Renal pelvis (tissue), 4 donors: ENCODE results near the gene CCDC97. TPM values are rescaled to one million over a fixed set of nuclear protein-coding genes. Genes with fewer than 3 reads are reported as not detected.

ENCODE experiments used
- DNase-seq: peaks from one replicate; pipeline ENCODE4 v3.0.0-alpha.2; 2013
- polyA plus RNA-seq, 3 donors: library from polyadenylated mRNA; unstranded; fragments of 120-200 nt; gene quantifications; one replicate each; pipeline ENCODE4 v1.2.1, GENCODE V29; 2013; ENCODE audit not compliant: insufficient read length in 3 of 3

Gene CCDC97
- polyA plus RNA-seq, 3 donors = 35.4 to 40.4 (median 35.6) TPM

DNA sequence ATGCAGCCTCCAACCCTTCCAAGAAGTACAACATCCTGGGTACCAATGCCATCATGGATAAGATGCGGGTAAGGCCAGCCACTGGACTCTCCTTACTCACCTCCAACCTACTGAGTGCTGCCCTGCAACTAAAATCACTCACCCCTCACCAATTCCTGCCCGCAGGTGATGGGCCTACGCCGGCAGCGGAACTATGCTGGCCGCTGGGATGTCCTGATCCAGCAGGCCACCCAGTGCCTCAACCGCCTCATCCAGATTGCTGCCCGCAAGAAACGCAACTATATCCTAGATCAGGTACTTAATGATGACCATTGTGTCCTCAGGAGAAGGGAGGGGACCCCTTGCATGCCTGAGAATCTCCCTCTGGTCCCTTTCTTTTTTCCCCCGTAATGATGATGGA is 15.6 kb upstream of the CCDC97 start:
- DNase-seq = no peak

DNA sequence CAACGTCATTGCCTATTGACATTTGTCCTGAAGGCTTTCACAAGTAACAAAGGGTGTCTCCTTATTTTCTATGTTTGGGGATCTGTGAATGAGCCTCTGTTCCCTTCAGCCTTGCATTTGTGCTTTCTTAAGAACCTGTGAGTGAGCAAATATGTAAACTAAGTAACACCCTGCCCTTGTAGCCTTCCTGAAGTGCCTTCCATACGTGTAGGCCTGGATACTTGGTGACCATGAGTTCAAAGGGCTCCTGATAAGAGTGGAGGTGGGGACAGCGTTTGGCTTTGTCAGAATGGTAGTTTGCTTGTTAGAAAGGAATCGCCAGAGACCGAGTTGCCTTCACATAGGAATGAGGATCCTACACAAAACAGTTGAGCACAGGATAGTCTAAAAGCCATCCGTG is 14.5 kb upstream of the CCDC97 start:
- no peak for DNase-seq

DNA sequence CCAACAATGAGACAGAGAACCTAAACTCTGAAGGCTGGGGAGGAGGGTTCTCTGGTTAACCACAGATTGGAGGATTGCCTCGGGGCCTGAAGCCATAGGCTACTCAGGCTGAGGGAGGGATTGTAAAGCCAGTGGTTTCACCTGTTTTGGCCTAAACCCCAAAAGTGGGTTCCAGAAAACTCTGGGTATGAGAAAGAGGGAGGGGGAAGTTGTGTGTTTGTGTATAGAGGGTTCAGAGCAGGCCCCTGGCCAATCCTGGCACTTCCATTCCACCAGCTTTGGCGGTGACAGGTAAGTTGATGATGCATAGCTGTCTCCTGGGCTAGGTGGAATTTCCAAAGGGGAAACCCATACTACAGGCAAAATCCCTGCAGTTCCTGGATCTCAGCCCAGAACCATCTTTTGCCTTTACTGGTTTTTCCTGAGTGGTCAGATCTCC is 13.5 kb upstream of the CCDC97 start:
- DNase-seq = no peak

DNA sequence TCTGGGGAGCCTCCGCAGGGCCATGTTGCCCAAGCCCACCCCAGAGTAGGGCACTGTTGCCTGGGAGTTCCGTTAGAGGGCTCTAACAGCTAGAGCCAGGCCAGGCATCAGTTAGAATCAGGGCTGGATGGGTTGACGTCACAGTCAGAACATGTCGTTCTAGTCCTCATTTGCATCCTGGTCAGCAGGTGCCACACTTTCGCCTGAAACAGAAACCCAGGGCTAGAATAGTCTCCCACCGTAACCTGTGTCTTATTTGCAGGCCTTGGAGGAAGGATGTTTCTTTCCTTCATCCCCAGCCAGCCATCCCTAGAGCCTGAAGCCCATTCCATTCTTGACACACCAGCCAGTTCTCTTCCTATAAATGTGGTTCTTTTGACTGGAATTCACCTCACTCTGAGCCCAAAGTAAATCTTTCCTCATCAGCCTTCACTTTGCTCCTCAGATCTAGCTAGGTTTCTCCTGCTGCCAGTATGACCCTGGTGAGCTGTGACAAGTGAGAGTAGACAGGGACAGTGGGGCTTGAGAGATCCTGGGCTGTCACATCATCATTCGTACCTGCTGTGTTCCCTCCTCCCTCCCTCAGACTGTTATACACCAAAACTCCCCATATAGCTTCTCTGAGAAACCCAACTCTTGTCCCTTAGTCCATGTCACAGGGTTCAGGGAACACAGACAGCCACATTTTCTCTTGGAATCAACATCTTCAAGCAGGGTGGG is 12.2 kb upstream of the CCDC97 start:
- DNase-seq = no peak

DNA sequence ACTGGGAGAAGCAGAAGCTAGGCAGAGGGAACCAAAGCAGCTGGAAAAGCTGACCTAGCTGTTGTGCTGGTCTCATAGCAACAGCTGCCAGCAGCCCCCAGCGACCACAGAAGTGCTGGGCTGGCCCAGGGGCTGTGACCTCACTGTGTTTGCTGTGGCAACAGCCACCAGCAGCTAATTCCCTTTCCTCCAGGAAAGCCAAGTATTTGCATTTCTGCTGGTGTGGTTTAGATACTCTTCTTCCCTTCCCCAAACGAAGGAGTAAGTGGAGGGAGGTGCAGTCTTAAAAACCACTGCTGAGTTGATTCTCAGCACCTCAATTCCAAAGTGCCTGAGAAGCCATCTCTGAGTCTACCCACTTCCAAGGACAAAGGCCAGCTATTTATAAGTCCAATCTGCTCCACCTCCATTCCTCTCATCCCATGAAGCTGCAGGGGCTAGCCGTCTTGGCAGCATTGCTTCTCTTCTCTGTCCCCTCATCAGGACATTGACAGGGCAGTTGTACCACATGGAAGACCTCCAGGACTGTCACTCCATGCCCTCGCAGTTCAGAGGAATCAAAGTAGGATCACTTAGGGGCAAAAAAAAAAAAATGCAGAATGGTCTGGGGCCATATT is 11.5 kb upstream of the CCDC97 start:
- DNase-seq = no peak

DNA sequence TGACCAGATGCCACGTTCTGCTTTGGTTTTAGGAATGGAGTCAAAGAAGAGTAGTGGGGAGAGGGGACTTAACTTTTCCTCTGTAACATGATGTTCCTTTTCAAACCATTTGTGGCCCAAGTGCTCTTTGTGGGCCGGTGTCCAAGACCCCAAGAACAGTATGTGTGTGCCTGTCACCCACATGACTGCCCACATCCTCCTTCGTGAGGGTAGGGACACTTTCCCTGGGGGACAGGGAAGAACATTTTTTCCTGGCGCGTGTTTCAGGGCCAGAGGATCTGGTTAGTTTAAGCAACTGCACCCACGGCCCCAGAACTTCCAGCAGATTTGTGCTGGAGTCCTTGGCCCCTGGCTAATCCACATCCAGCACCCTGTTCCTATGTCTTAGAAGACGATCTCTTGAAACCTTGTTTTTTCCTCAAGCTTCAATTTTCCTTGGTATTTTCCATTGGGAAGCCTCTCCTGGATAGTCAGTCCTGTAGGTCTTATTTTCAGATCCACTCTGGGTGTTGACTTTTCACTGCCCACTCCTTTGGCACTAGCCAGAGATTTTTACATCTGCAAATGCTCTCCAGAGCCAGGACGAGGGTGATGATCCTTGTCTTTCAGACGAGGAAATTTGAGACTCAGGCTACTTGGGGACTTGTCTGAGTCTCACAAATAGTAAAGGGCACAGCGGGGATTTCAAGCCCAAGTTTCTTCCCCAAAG is 10.8 kb upstream of the CCDC97 start:
- no peak for DNase-seq

DNA sequence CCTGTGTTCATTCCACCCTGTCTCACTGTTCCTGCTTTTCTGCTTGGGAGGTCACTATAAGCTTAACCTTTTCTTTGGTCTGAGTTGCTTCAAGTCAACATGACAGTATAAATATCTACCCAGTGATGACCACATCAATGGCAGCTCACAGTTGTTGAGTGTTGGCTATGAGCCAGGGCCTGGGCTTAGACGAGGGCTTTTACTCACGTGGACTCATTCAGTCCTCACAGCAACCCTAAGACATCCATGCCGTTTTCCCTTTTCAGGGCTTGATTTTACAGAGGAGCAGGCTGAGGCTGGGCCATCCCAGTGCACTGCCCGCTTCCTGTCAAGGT is 10.2 kb upstream of the CCDC97 start:
- DNase-seq = no peak

DNA sequence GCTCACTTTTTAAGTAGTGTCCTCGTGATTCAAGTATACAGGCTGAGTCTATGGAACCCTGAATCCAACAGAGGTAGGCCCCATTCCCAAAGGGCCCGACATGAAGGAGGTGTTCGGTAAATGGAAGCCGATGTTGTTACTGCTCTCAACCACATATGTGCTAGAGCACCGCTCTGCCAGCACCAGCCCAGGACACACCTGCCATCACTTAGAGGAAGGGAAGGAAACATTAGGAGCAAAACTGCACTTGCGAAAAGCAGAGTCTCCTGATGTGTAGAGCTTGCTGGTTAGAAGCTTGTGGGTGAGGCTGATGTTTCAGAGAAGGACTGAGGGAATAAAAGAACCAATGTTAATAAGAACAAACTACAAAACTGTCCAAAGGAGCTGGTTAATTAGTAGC is 9.4 kb upstream of the CCDC97 start:
- DNase-seq = no peak

DNA sequence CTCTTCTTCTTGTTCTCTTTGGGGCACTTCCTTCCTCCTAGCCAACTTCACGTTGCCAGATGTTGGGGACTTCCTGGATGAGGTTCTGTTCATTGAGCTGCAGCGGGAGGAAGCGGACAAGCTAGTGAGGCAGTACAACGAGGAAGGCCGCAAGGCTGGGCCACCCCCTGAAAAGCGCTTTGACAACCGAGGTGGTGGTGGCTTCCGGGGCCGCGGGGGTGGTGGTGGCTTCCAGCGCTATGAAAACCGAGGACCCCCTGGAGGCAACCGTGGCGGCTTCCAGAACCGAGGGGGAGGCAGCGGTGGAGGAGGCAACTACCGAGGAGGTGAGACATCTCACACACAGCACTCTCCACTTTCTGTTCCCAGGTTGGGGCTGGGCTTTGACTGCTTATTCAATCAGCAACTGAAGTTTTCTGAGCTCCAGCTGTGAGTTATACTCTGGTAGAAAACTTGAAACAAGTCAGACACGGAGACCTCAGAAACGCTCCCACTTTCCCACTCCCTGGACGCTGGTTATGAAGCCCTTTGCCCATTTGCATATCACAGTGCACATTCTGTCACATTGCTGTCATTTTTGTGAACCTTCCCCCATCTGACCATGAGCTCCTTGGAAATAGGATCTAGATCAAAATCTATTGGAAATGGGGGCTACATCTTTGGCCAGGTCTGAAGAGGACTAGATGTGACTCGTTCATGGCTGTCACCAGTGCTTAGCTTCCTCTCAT is 7.2 kb upstream of the CCDC97 start:
- DNase-seq = no peak

DNA sequence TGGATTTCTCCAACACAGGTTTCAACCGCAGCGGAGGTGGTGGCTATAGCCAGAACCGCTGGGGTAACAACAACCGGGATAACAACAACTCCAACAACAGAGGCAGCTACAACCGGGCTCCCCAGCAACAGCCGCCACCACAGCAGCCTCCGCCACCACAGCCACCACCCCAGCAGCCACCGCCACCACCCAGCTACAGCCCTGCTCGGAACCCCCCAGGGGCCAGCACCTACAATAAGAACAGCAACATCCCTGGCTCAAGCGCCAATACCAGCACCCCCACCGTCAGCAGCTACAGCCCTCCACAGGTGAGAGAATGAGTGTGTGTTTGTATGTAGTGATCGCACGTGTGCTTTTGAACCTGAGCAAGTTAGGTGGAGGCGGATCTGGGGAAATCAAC is 6.0 kb upstream of the CCDC97 start:
- no peak for DNase-seq

DNA sequence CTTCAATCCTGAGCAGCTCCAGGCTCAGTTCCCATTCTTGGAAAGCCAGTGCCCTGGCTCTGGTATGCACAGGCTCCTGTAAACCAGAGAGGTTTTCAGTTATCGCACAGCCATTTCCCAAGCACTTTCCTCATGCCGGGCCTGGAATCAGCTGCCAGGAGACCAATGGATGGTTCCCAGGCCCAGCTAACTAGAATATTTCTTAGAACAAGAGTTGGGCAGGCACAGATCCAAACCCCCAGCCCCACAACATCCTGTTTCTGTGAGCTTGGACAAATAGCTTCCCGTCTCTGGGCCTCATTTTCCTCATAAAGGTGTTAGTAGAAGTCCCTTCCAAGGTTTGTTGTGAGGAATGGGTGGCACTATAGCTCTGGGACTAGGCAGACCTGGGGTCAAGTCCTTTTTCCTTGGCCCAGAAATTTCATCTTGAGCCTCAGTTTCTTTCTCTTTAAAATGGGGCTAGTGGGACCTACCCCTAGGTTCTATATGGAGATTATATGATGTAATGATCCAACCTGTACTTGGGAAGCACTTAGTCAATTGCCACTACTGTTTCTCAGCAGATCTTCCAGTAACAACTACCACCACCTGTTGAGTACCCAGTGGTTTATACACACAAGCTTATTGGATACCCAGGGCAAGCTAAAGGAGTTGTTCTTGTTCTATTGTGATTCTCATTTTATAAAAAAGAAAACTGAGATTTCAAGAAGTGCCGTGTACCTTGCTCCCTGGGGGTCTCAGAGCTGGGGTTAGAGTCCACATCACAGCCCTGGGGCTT is 5.1 kb upstream of the CCDC97 start:
- no peak for DNase-seq

DNA sequence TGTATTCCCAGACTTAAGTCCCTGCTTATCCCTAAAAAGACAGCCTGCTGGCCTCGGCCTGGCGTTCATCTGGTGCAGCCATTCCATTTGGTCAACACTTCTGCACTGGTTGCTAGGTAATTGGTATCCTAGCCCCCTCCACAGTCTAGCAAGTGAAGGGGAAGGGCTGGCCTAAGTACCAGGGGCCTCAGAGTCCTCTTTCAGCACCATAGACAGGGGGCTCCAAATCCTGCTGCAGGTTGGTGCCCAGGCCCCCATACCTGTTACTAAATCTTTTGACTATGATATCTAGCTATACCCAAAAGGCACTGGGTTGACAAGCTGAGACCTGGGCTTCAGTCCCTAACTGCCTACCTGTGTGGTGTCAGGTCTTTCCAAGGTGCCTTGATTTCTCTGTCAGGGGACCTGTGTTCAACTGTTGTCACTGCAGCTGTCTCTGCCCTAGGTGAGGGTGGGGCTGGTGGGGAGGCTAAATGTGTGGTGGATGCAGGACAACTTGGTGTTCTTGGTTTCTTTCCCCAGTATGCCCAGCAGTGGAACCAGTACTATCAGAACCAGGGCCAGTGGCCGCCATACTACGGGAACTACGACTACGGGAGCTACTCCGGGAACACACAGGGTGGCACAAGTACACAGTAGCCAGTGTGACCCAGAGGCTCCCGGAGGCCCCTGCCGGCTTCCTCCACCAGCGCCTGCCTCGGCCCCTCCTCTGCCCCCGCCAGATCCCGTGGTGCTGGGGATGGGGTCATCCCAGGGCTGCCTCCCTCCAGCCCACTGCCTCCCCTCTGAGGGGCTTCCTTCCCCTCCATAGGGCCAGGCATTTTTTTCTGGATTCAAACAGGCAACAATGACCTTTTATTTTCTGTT is 3.8 kb upstream of the CCDC97 start:
- no peak for DNase-seq

DNA sequence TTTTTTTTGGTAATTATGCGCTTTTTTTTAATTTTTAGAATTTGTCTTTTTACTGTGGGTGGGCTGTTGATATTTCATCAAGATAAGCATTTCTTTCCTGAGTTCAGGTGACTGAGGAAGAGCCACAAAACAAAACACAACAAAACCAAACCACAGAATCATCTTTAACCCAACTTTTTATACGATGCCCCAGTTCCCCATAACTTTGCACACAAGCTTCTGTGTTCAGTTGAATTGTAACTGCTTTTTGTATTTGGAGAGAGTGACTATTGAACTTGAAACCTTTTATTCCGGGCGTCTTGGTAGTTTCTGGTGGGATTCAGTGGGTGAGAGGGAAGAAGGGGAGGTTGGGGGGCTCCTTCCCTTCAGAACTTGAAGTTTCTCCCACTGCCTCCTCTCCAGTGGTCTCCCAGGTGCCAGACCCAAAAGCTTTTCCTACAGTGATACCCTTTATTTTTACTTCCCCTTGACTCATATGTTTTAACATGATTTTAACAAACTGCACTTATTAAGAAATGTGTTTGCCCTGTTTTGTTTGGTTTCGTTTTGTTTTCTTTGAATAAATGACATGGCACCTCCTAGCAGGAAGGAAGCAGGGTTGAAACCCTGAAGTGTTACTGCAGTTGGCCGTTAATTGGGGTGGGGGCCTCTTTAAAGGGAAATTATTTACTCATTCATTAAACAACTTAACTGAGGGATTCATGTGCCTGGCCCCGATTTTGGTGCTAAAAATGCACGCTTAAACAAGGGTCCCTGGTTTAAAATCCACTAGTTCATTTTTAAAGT is 2.7 kb upstream of the CCDC97 start:
- no peak for DNase-seq

DNA sequence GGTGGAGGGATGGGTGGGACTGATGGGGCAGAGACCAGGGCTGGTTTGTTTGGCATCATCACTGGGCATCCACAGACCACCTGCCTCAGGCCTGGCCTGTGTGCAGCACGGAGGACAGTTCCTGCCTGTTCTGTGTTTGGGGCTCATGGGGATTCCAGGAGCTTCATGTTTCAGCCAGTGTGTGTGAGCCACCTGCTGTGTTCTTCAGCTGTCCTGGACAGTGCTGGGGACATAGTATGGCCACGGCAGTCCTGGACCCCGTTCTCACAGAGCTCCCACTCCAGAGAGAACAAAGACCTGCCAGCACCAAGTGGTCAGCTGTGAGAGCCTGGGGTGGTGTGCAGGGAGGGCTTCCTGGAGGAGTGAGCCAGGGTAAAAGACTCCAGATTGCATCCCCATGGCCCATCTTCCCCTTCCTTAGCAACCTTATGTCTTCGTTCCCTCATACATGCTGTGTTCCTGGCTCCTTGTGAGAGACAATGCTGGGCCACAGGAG is 2.0 kb upstream of the CCDC97 start:
- no peak for DNase-seq

DNA sequence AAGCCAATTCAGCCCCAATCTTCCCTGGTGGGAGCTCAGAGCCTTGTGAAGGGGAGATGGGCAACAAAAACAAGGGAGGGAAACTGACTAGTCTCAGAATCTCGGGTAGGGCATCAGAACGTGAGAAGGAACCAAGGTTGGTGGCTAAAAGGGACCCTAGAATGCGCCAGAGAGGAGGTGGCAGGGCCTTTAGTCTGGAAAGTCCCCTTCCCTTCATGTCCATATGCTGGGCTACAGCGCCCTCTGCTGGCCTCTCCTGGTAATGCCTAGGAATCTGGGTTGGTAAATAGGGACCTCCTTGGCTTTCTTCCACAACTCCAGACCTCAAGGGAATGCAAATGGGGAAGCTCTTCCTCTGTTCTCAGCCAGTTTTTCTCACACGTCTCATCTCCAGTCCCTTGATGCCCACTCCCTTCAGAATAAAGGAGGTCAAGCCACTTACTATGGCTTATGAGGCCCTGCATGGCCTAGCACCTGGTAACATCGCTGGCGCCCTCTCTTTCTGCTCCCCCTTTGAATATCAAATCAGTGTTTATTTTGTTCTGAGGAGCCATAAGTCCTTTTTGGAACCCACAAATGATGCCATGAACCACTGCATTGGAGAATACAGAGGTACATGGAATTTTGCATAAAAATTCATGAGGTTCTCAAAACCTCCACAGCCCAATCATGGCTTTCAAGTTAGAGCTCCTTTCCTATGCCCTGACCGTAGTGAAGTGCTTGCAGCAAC is 1.4 kb upstream of the CCDC97 start:
- peak; percentile 91 for DNase-seq

DNA sequence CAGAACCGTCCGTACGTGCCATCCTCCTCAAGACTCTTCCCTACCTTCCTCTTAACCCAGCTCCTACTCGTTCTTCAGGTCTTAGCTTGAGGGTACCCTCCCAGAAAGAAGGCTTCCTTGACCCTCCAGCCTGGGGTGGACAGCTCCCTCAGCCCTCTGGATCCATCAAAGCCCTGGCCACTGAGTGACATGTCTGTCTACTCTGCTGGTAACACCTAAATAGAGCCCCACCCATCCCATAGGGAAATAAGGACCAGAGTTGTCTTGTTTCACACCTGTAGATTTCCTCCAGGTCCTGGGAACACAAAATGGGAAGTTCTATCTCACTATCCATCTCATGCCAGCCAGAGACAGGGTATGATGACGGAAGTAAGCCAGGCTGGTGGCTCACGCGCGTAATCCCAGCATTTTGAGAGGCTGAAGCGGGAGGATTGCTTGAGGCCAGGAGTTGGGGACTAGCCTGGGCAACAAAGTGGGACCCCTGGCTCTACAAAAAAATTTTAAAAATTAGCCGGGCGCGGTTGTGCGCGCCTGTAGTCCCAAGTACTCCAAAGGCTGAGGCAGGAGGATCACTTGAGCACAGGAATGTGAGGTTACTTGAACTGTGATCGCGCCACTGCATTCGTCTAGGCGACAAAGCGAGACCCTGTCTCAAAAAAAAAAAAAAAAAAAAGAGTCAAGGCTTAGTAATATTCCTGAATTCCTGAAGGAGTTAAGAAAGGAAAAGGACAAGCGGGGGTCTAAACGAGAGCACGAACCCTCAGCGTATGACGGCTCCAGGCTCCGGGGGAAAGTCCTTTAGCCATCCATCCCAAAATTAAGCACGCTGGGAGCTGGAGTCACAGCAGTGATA is 566 bp upstream of the CCDC97 start:
- DNase-seq = no peak

DNA sequence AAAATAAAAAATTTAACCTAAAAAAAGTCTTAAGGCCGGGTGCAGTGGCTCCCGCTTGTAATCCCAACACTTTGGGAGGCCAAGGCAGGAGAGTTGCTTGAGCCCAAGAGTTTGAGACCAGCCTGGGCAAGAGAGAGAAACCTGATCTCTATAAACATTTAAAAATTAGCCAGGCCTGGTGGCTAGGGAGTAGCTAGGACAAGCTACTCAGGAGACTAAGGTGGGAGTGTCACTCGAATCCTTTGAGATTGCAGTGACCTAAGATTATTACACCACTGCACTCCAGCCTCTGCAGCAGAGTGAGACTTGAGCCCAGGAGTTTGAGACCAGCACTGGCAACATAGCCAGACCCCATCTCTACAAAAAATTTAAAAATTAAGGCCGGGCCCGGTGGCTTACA is 1.1 kb downstream of the CCDC97 start:
- DNase-seq = no peak

DNA sequence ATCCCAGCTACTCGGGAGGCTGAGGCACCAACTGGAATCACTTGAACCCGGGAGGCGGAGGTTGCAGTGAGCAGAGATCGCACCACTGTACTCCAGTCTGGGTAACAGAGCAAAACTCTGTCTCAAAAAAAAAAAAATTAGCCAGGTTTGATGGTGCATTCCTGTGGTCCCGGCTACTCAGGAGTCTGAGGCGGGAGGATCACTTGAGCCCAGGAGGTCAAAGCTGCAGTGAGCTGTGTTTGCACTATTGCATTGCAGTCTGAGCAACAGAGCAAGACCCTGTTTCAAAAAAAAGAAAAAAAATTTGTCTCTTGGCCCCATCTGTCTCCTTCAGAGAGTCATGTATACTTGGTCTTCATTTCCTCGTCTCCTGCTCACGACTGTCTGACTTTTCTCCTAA is 1.6 kb downstream of the CCDC97 start:
- no peak for DNase-seq
